Sigmoid colon (tissue), 7 donors: Measurements from ENCODE around the gene NCF2. TPM values are rescaled to one million over a fixed set of nuclear protein-coding genes. Genes with fewer than 3 reads are reported as not detected.
A peak's percentile ranks its signal among the peaks of the same experiment; 100 is the strongest.

Experiments
- DNase-seq: peaks from one replicate; pipeline ENCODE4 v3.0.0-alpha.2; 2019
- H3K27ac ChIP-seq, 4 donors: fragments of 200-600 bp; sonication (generic); one replicate each; pipeline ENCODE4 v1.5.1; 2016 to 2019; ENCODE audit warnings: mild to moderate bottlenecking in 1 of 4
- H3K27me3 ChIP-seq, 3 donors: fragments of 200-600 bp; sonication (generic); one replicate each; pipeline ENCODE4 v1.5.1; 2019; ENCODE audit warnings: mild to moderate bottlenecking in 1 of 3
- H3K36me3 ChIP-seq, 4 donors: fragments of 200-600 bp; sonication (generic); one replicate each; pipeline ENCODE4 v1.5.1; 2016 to 2019
- H3K4me1 ChIP-seq, 4 donors: fragments of 200-600 bp; sonication (generic); one replicate each; pipeline ENCODE4 v1.5.1; 2017 to 2019
- H3K4me3 ChIP-seq, 4 donors: fragments of 200-600 bp; sonication (generic); one replicate each; pipeline ENCODE4 v1.5.1; 2017 to 2019; ENCODE audit warnings: mild to moderate bottlenecking in 2 of 4, moderate library complexity in 1 of 4
- H3K9me3 ChIP-seq, 4 donors: fragments of 200-600 bp in 3 of 4; sonication (generic) in 3 of 4; one replicate each; pipeline versions ENCODE4 v1.5.1 to v1.6.1; 2013 to 2019
- EP300 ChIP-seq, 4 donors: sonication (generic); formaldehyde crosslinking; IDR thresholded peaks; one replicate each; pipeline ENCODE4 v1.6.1; 2017; ENCODE audit warnings: antibody characterized with exemption in 4 of 4
- POLR2A ChIP-seq, 2 donors: fragments of 450-650 bp; IDR thresholded peaks; one replicate each; pipeline ENCODE4 v1.6.1; 2016; ENCODE audit warnings: antibody characterized with exemption in 2 of 2, mild to moderate bottlenecking in 2 of 2, moderate library complexity in 2 of 2
- POLR2AphosphoS5 ChIP-seq, 4 donors: sonication (generic); formaldehyde crosslinking; IDR thresholded peaks; one replicate each; pipeline ENCODE4 v1.6.1; 2017; ENCODE audit warnings: antibody characterized with exemption in 4 of 4
- WGBS, 2 donors: extraction: QIAGEN DNeasy Blood & Tissue Kit; methylation state at CpG; one replicate each; pipeline ENCODE4 v1.1.7; 2013; 5-methylcytosine and 5-hydroxymethylcytosine counted together
- intact Hi-C: fragments of 100-400 bp; cut with DNase I; formaldehyde crosslinking; loops from one replicate; pipeline ENCODE4 v1.15.1; 2023
- polyA plus RNA-seq, 3 donors: library from polyadenylated mRNA; stranded (reverse); fragments of 200-250 nt; gene quantifications; one replicate each; pipeline ENCODE4 v1.2.3, GENCODE V29; 2013
- total RNA-seq, 4 donors: library from RNA; depleted of rRNA; stranded (reverse); fragments of >200 nt; gene quantifications; one replicate each; pipeline ENCODE4 v1.1.0, GENCODE V29; 2016
- TF ChIP-seq, protein P1 (sequence below), 4 experiments: fragments of 450-650 bp in 3 of 4; fragments of 200-600 bp in 1 of 4; IDR thresholded peaks; one replicate each; pipeline ENCODE4 v1.5.1; 2016 to 2019; ENCODE audit warnings: antibody characterized with exemption in 4 of 4, mild to moderate bottlenecking in 3 of 4, moderate library complexity in 2 of 4
- donor health status: healthy with polysubstance abuse.
- donor health status: Bipolar disorder and iron deficiency.
- donor health status: healthy.

Gene NCF2, protein sequence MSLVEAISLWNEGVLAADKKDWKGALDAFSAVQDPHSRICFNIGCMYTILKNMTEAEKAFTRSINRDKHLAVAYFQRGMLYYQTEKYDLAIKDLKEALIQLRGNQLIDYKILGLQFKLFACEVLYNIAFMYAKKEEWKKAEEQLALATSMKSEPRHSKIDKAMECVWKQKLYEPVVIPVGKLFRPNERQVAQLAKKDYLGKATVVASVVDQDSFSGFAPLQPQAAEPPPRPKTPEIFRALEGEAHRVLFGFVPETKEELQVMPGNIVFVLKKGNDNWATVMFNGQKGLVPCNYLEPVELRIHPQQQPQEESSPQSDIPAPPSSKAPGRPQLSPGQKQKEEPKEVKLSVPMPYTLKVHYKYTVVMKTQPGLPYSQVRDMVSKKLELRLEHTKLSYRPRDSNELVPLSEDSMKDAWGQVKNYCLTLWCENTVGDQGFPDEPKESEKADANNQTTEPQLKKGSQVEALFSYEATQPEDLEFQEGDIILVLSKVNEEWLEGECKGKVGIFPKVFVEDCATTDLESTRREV
- 10 to 100 TPM in 3 of 4 donors, 1 to 10 TPM in 1; 5.0 to 16.3 (median 12.5) TPM for total RNA-seq
- 1 to 10 TPM; 6.0 to 9.2 (median 7.0) TPM for polyA plus RNA-seq

DNA sequence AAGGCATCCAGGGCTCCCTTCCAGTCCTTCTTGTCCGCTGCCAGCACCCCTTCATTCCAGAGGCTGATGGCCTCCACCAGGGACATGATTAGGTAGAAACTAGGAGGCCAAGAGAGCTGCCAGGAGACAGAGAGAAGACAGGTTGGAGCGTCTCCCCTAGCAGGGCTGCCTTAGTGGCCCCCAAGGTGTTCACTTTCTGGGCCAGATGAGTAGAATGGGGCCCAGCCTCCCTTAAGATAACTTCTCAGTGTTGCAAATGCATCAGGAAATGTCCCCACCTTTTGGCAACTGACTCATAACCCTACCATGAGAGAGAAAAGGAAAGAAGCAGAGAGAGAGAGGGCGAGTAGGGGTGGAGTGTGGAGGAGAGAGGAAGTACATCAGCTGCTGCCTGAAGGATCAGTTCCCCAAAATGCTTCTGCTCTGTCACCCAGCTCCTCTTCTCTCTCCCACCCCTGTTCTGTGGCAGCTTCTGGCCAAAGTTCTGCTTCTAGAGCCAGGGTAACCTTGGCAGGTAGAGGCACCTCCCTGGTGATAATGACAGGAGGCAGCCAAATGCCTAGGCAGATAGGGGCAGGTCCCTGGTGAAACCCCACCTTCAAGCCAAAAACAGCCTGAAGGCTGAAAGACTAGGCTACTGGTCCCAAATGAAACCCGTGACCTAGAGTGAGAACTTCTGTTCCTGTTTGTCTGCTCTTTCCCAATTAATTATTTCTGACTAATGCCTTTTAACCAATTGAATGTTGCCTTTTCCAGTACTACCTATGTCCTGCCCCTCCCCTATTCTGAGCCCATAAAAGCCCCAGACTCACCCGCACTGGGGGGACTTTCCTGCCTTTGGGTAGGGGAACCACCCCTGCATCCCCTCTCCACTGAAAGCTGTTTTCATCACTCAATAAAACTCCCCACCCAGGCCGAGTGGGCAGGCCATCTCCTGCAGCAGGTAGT is at the start of gene NCF2:
TSS of gene NCF2 (minus strand) at position 216 of the 948 bp plus-strand sequence. CDS start at position 86, 130 bp downstream.
- Histone ChIP-seq H3K4me3 (peak within 1 kb of the TSS in 2 of 4 donors; percentile 9 to 29), H3K36me3 (no peaks in the 10 kb centered on the region), H3K4me1 (peaks cover 0 to 1% (median under 1%) of the 10 kb centered on the region in 4 donors), H3K9me3 (no peaks in the 10 kb centered on the region), H3K27ac (peak within 1 kb of the TSS; percentile 11 to 56 (median 44)), H3K27me3 (no peaks in the 10 kb centered on the region)
- DNase-seq: no peak
- TF ChIP-seq, protein P1, sequence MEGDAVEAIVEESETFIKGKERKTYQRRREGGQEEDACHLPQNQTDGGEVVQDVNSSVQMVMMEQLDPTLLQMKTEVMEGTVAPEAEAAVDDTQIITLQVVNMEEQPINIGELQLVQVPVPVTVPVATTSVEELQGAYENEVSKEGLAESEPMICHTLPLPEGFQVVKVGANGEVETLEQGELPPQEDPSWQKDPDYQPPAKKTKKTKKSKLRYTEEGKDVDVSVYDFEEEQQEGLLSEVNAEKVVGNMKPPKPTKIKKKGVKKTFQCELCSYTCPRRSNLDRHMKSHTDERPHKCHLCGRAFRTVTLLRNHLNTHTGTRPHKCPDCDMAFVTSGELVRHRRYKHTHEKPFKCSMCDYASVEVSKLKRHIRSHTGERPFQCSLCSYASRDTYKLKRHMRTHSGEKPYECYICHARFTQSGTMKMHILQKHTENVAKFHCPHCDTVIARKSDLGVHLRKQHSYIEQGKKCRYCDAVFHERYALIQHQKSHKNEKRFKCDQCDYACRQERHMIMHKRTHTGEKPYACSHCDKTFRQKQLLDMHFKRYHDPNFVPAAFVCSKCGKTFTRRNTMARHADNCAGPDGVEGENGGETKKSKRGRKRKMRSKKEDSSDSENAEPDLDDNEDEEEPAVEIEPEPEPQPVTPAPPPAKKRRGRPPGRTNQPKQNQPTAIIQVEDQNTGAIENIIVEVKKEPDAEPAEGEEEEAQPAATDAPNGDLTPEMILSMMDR (IDR thresholded peaks at IDR 0.05): no peak
- TF ChIP-seq POLR2AphosphoS5 (IDR thresholded peaks at IDR 0.05): peak in 2 of 4 donors; percentile 13 to 25
- WGBS, 2 donors: 65 to 82% methylated on average over 6 of the region's 6 CpGs
- intact Hi-C loops: no loop called here

DNA sequence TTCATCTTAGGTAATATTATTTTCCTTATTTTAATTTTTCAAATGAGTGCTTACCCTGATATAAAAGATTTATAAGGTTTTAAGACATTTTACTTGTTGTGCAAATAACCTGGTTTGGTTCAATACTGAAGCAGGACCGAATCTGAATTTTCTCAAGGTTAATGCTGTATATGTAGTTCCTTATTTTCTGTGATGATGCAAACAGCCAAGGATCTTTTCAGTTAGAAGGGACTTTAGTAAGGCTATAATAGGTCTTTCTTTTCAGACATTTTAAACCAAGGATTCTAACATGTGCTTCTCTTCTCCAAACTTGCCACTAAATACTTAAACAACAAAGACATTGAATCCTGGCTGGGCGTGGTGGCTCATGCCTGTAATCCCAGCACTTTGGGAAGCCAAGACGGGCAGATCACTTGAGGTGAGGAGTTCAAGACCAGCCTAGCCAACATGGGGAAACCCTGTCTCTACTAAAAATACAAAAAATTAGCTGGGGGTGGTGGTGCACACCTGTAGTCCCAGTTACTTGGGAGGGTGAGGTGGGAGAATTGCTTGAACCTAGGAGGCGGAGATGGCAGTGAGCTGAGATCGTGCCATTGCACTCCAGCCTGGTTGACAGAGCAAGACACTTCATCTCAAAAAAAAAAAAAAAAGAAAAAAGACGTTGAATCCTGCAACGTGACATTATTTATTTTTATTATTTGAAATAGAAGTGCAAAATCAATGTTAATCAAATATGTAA is 48.6 kb upstream of the NCF2 start:
- DNase-seq: no peak
- TF ChIP-seq, protein P1 (IDR thresholded peaks at IDR 0.05): no peak
- TF ChIP-seq EP300 (IDR thresholded peaks at IDR 0.05) (no peak), POLR2AphosphoS5 (IDR thresholded peaks at IDR 0.05) (no peak), POLR2A (IDR thresholded peaks at IDR 0.05) (no peak)
- Histone ChIP-seq H3K36me3 (no peaks in the 10 kb centered on the region), H3K4me3 (no peak overlapping the region), H3K27ac (no peak overlapping the region), H3K27me3 (no peaks in the 10 kb centered on the region), H3K4me1 (peaks cover 0 to 8% (median 5%) of the 10 kb centered on the region in 4 donors), H3K9me3 (no peaks in the 10 kb centered on the region)
- 84 to 88% methylated on average over 7 of the region's 7 CpGs for WGBS, 2 donors
- intact Hi-C loops: loop anchor here (10.0 kb wide), 1 partner anchor 1336 kb away; the partner anchor contains the start of gene NIBAN1

DNA sequence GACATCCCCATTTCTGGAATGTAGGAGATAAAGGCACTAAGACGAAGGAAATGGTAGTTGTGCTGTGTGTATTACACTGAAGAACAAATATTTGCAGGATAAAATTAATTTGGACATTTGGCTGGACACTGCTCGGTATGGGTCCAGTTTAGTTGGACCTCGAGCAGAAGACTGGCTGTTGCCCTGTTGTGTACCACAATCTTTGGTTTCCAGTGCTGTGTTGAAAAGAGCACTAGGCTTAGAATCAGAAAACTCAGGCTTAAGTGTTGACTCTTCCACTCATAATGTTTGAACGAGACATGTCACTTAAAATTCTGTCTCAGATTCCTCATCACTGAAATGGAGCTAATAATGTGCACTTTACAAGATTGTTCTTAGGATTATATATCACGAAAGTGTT is 46.5 kb upstream of the NCF2 start:
- WGBS, 2 donors: 53 to 69% methylated on average over 5 of the region's 5 CpGs
- Histone ChIP-seq H3K4me1 (peaks cover 0 to 24% (median 19%) of the 10 kb centered on the region in 4 donors), H3K4me3 (no peak overlapping the region), H3K9me3 (no peaks in the 10 kb centered on the region), H3K27me3 (no peaks in the 10 kb centered on the region), H3K27ac (peak overlapping the region in 1 of 4 donors; percentile 97), H3K36me3 (no peaks in the 10 kb centered on the region)
- intact Hi-C loops: loop anchor here (10.0 kb wide), 1 partner anchor 1338 kb away; the partner anchor contains the start of gene NIBAN1
- DNase-seq: no peak
- no peak for TF ChIP-seq POLR2A (IDR thresholded peaks at IDR 0.05)
- TF ChIP-seq EP300 (IDR thresholded peaks at IDR 0.05): no peak
- TF ChIP-seq, protein P1 (IDR thresholded peaks at IDR 0.05): no peak
- no peak for TF ChIP-seq POLR2AphosphoS5 (IDR thresholded peaks at IDR 0.05)

DNA sequence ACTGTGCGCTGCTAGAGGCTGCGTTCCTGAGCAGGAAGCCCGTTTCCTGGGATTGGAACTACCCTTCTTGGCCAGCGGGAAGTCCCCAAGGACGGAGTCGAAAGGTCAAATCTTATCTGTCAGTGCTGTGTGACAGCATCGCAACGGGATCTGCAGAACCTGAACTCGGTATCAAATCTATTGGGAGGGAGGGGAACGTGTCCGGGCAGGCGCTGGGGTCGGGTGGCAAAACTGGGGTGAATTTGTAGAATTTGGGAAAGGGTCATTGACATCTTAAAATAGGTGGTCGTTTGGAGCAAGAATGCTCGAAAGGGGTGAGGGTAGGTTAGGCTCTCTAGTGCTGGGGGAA is 46.0 kb upstream of the NCF2 start:
- intact Hi-C loops: loop anchor here (10.0 kb wide), 1 partner anchor 1338 kb away; the partner anchor contains the start of gene NIBAN1
- Histone ChIP-seq H3K27ac (peak overlapping the region; percentile 96 to 99 (median 98)), H3K36me3 (no peaks in the 10 kb centered on the region), H3K27me3 (no peaks in the 10 kb centered on the region), H3K4me3 (peak overlapping the region; percentile 65 to 96 (median 86)), H3K9me3 (no peaks in the 10 kb centered on the region), H3K4me1 (peaks cover 0 to 29% (median 22%) of the 10 kb centered on the region in 4 donors)
- DNase-seq: no peak
- no peak for TF ChIP-seq EP300 (IDR thresholded peaks at IDR 0.05)
- TF ChIP-seq, protein P1 (IDR thresholded peaks at IDR 0.05): no peak
- TF ChIP-seq POLR2AphosphoS5 (IDR thresholded peaks at IDR 0.05): no peak
- no peak for TF ChIP-seq POLR2A (IDR thresholded peaks at IDR 0.05)
- WGBS, 2 donors: 2 to 6% methylated on average over 15 of the region's 15 CpGs
